A204.1 (cell line): ENCODE measurements around the gene ADAMTS16.

Experiments used
- FAIRE-seq: peaks from 2 replicates; lab custom pipeline; 2012; peaks lifted over from hg19 to GRCh38; lab: Jason Lieb, UNC

ADAMTS16 gene

DNA sequence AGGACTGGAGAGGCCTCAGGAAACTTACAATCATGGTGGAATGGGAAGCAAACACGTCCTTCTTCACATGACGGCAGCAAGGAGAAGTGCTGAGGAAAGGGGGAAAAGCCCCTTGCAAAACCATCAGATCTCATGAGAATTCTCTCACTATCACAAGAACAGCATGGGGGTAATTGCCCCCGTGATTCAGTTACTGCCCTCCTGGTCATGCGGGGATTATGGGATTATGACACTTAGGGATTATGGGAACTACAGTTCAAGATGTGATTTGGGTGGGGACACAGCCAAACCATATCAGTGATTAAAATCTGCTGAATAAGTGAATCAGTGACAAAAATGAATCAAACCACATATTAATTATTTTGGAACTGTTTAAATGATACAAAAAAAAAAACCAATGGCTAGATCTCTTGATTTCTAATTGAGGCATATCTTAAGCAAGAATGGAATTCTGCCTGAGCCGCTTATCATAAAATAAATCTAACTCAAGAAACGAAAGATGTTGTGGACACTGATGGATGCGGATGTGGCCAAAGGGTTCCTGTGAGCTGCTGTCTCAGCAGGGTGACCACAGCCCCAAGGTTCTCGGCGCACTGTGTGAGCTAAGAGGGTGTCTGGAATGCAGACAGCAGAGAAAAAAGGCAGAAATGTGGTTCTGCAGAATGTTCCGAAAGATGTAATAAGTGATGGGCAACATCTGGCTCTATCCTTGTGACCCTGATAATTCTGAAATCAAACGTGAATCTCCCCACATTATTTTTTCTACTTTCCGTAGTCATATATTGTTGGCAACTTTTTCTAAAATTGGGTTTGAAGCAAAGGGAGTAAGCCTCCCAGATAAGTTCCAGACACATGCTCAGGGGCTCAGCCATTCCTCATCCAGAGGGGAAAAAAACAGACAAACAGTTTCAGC is 175.2 kb downstream of the ADAMTS16 start:
- no peak for FAIRE-seq

DNA sequence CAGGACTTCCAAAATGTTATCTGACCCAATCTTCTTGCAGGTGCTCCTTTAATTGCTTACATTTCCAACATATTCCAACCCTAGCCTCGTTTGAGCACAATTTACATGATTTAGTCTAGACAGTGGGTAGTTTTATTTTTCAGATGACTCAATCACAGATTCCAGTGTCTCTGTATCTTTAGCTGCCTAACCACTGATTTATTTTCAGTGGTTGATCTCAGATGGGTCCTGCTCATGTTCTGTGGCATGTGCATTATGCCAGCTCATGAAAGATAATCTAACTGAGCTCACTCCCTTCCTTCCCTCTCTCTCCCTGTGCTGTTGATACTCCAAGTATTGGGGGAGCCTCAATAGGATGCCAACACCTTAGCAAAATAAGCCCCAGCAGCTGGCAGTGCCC is 176.2 kb downstream of the ADAMTS16 start:
- FAIRE-seq: no peak

DNA sequence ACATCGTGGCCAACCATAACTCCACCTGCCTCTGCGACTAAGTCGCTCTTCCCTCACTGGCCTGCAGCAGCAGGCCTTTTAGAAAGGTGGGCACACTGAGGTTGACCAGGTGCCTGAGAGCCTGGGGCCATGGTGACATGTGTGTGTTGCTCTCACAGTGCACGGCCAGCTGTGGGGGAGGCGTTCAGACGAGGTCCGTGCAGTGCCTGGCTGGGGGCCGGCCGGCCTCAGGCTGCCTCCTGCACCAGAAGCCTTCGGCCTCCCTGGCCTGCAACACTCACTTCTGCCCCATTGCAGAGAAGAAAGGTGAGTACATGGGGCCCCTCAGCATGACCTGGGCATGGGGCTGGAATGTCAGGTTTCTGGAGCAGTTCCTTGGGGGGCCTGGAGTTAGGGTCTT is 177.8 kb downstream of the ADAMTS16 start:
- FAIRE-seq: no peak

DNA sequence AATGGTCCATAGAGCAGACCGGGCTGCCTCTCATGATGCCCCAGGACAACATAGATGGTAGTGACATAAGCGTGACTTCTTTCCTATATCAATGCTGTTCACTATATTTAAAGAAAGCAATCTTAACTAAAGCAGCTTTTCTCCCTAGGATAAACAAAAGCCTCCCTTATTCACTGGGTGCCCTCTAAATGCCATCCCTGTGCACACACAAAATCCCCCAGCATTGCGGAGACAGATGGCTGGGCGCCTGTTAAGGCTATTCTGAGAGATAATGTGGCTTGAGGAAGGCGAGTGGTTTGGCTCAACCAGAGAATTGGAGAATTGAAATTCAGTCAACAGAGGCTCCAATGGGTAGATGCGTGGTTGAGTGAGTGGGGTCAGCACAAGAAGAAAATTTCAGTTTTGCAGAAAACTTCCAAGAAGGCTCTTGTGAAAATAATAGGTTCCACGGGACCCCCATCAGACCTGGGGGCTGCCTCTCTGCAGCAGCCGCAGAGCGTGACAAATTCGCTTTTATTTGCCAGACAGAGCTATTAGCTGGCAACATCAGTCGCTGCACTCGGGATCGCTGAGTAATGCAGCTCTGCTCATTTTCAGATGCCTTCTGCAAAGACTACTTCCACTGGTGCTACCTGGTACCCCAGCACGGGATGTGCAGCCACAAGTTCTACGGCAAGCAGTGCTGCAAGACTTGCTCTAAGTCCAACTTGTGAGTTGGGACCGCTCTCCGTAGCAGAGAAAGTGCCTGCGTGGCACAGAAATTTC is 178.5 kb downstream of the ADAMTS16 start:
- FAIRE-seq: no peak

DNA sequence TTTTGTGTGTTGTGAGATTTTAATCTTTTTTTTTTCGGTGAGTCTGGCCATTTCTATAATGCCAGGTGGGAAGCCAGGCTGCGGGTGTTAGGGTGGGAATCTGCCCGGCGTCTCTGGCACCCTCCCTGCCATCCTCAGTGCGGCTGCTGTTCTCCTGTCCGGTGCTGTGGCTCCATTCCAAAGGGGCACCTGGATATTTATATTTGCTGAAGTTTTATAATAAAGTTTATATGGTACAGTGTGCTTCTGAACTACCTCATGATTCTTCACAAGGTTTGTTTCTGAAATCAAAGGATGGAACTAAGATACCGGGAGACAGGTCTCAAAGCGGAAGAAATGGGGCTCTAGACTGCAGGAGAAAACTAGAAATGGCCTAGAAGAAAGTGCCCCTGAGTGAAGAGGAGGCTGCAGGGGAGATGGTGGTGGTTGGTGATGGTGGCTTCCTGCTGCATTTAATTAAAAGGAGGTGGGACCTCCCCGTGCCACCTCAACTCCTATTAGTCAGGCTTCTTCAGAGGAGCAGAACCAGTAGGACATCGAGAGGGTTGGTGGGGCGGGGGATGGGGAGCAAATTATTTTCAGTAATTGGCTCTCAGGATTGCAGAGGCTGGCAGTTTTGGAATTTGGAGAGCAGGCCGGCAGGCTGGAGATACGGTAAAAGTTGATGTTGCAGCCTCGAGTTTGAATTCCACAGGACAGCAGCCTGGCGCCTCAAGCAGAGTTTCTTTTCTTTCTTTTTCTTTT is 180.1 kb downstream of the ADAMTS16 start:
- FAIRE-seq: no peak

DNA sequence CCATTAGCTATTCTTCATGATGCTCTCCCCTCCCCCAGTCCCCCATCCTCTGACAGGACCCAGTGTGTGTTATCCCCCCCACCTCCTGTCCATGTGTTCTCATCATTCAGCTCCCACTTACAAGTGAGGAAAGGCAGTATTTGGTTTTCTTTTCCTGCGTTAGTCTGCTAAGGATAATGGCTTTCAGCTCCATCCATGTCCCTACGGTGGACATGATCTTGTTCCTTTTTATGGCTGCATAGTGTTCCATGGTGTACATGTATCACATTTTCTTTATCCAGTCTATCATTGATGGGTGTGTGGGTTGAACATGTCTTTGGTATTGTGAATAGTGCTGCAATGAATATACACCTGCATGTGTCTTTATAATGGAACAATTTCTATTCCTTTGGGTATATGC is 181.0 kb downstream of the ADAMTS16 start:
- no peak for FAIRE-seq

DNA sequence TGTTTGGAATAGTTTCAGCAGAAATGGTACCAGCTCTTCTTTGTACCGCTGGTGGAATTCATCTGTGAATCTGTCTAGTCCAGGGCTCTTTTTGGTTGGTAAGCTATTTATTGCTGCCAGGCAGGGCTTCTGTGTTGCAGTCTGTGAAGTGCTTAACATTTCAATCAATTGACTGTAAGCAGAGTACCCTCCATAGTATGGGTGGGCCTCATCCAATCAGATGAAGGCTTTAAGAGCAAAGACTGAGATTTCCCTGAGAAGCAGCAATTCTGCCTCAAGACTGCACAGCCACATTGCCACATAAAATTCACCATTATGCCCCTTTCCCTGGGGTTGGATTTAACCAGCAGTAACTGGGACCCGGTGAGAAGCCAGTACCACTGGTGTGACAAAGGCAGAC is 183.4 kb downstream of the ADAMTS16 start:
- FAIRE-seq: no peak

DNA sequence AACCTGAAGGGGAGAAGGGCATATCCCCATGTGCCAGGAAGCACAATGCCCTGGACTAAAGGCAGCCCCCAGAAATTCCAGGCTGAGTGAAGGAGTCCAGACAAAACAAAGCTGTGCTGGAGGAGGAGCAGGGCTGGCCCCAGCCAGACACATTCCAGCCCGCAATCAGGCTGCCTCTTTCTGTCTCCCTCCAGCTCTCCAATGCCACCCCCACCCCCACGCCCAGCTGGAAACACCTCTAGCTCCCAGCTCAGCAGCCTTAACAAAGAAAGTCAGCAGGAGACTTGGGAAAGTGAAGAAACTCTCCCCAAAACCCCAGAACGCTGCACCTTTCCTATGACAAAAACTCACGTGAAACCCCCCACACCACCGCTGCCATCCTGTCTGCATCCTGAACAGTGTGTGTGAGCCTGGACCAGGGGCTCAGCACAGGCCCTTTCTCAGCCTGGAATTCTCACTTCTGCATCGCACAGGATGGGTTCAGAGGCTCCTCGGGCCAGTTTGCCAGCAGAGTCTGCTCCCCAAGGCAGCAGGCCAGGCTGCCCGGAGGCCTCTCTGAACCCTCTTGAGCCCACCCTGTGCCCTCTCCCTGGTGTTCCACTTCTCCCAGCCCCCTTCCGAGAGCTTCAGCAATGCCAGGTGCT is 186.1 kb downstream of the ADAMTS16 start:
- FAIRE-seq: no peak

DNA sequence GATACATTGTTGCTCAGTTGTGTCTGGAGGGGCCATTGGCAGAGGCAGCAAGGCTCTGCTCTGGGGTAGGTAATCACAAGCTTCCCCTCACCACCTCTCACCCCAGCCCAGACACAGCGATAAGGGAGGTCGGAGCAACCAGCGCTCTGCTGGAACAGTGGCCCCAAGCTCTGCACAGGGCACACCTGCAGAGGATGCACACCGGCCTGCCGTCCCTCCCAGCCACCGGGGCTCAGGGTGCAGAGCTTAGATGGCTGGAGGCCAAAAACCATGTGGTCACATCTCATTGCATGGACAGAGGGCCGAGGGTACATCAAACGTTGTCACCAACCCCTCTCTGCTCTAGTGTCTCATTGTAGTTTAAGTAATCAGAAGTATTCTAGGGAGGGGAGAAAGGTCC is 187.0 kb downstream of the ADAMTS16 start:
- no peak for FAIRE-seq

DNA sequence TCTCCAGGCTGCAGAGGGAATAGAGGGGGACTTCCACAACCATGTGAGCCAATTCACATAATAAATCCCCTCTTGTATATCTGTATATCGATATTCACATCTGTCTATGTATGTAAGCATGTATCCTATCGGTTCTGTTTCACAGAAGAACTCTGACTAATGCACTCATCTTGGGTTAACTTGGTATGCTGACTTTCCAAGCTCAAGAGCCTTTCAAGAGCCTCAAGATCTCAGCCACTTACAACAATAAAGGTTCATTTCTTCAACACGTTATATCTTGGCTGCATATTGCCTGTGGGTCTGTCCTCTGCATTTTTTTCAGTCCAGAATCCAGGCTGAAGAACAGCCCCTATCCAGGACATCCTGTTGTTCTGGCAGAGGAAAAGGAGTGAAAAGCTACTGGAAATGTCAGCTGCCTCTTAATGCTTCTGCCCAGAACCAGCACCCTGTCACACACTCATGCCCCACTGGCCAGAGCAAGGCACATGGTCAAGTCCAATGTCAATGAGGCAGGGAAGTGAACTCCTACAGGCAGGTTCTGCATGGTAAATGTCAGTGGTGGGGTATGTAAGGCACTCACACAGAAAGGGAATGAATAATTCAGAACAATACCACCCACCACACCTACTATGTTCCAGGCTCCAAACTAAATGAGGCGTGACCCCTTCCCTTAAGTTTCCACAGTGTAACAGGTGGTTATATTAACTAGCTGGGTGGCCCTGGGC is 190.8 kb downstream of the ADAMTS16 start:
- no peak for FAIRE-seq

DNA sequence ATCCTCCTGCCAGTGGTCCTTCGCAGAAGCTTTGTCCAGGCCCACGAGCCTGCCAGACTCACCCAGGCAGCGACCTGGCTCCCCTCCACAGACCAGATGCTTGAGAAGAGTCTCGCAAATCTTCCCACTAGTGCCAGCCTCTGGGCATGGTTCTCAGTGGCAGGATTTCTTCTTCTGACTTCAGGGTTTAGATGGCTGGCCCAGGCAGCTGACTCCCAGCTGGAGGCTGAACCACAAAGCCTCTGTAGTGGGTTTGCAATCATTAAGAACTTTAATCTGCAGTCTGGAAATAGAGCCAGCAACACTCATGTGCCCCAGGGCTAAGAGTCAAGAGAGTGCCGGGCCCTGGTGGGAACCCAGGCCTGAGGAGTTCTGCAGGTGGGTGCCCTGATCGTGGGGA is 191.7 kb downstream of the ADAMTS16 start:
- FAIRE-seq: no peak

DNA sequence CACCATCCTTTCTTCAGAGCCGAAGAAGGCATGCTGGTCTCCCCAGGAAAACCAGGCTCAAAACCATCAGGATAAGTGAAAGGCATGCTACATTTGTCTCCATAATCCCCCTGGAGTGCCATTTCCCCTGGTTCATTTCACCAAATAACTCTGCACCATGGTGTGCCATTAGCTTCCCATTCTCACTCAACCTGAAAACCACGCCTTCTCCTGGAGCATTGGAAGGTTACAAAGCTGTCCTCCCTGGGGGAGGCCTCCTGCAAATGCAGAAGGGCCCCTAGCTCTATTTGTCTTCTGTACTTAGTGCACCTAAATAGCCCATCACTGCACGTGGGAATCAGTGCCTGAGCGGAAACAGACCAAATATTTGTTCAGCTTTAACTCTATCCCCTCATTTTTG is 192.2 kb downstream of the ADAMTS16 start:
- no peak for FAIRE-seq

DNA sequence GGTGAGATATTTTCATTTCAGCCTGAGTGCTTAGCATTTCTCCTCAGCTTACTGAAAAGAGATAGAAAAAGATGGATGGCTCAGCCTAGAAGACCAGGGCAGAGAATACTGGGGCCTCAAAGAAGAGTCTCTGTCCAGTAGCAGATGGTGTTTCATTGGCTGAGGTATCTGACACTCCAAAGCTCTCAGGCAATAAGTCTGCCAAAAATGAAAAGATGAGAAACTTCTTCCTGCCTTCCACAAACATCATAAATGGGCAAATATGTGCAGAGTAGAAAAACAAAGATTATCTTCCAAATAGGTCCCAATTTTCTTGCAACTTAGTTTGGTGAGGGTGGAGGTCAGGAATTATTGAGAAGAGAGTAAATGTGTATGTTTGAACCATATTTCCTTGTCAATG is 195.0 kb downstream of the ADAMTS16 start:
- FAIRE-seq: no peak

DNA sequence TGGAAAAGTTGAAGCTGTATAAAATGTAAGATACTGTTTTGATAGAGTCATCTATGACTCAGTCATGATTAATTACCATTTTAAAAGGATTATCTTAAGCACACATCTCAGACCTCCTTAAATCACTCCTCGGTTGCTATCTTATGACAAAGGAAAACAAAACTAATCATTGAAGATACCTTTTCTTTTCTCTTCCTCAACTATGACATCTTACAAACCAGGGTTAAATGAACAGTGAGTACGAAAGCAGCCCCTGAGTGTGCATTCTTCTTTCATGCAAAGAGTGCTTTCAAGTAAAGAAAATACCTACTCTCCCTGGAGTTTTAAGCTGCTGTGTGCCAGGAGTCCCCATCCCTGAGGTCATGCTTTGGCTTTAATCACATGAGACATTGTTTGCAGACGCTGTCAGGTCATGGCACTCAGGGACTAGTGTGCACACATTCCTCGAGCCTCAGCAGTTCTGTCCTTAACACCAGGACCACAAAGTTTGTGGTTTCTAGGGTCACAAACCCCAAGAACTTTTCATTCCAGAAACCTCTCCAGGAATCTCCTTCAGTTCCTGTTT is 195.7 kb downstream of the ADAMTS16 start:
- no peak for FAIRE-seq

DNA sequence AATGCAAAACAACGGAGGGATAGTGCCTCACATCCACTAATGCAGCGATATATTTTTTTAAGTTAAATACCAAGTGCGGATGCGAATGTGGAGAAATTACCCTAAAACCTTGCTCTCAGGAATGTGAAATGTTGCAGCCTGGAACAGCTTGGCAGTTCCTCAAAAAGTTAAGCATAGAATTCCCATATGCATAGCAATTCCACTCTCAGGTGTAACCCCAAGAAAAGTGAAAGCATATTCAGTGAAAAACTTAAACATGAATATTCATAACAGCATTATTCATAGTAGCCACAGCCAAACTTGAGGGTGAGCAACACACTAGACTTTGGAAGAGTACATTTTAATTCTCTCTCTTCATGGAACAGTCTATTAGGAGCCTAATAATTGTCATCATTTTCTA is 199.1 kb downstream of the ADAMTS16 start:
- no peak for FAIRE-seq

DNA sequence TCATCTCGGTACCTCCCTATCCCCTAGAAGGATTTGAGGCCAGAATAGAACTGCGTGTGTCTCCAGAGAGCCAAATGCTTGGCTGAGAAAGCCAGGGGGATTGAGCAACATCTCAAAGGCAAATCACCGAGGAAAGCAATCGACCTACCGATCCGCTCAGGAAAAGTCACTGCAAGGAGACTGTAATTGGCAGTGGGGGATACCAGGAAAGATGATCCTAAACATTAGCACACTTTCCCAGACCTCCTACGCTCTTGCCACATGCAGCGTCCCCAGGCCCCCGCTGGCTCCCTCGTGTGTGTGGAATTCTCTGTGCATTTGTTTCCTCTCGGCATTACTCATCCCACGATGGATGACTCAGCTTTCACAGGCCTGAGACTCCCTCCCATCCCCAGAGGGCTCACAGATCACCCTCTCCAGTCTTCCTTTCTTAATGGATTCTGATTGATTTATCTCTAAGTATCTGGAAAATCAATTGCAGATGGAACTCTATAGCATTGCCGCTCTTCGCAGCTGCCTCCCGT is 200.1 kb downstream of the ADAMTS16 start:
- no peak for FAIRE-seq

DNA sequence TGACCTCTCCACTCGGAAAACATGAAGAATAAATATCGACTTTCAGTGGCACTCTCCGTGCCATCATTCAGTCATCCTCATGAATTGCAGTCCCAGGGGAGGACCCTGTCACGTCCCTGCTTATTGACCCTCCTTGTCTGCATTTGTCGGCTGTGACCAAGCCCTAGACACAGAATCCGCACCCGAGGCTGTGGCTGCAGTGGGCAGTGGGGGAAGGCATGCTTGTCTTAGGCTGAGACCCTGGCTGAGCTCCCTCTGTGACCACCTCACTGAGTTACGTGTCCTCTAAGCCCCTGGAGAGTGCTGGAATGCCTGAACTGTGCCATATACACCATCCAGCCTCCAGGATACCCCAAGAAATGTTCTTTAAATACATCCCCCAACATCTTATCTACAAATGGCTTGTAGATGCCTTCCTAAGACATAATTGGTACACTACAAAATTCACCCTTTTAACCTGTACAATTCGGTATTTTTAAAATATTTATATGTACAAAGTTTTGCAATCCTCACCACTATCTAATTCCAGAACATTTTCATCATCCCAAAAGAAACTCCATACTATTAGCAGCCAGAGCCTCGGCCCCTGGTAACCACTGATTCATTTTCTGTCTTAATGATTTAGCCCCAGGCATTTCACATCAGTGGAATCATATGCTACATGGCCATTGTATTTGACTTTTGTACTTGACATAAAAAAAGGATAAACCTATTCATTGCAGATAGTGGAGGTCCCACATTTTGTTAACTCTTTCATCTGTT is 201.6 kb downstream of the ADAMTS16 start:
- FAIRE-seq: no peak

DNA sequence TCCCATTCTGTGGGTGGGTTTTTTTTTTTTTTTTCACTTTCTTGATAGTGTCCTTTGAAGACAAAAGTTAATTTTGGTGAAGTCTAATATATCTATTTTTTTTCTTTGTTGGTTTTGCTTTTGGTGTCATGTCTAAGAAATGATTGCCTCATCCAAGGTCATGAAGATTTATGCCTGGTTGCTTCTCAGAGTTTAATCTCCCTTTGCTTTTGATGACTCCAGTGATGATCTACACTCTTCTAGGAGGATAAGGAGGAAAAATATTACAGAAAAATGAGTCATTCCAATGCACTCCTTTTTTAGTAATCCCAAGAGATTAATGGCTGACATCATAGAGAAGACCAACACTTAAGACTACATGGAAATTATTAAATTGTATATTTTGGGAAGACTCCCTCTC is 202.7 kb downstream of the ADAMTS16 start:
- no peak for FAIRE-seq

DNA sequence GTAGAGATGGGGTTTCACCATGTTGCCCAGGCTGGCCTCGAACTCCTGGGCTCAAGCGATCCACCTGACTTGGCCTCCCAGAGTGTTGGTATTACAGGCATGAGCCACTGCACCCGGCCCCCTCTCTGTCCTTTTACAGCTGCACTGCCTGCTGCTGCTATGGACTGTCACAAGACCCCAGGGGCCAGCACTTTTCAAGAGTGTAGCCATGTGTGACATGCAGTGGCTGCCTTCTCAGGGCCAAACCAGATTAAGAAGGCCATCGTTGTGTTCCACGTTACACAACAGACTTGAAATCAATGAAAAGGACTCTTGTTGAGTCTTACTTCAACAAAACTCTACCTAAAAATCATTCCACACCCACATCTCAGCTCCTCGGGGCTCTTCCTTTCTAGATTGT is 203.4 kb downstream of the ADAMTS16 start:
- no peak for FAIRE-seq

DNA sequence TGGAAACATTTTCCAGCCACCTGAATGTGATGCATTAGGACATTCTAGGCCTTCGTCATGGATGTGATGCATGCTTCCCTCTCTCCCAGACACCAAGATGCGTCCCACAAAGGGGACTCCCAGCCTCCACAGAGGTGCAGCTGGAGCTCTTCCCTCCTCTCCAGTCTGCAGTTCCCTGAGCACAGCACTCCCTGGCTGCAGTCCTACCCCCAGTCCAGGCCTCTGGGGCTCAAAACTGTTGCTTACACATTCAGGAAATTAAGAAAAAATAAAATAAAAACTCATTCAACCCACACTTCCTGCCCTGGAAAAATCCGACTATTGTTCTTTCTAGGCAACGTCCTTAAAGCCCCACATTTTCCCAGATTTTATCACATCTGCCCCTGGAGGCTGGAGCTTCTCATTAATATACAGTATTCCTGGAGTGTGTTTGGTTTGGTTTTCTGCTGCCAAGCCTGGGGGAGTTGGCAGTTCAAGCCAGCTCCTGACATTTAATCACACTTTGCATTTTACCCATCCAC is 204.0 kb downstream of the ADAMTS16 start:
- no peak for FAIRE-seq
